Sigmoid colon (tissue), 7 donors: ENCODE results near the gene EIPR1. TPM values are rescaled to one million over a fixed set of nuclear protein-coding genes. Genes with fewer than 3 reads are reported as not detected.

Source experiments
- DNase-seq: peaks from one replicate; pipeline ENCODE4 v3.0.0-alpha.2; 2019
- H3K27ac ChIP-seq, 4 donors: fragments of 200-600 bp; sonication (generic); one replicate each; pipeline ENCODE4 v1.5.1; 2016 to 2019; ENCODE audit warnings: mild to moderate bottlenecking in 1 of 4
- H3K27me3 ChIP-seq, 3 donors: fragments of 200-600 bp; sonication (generic); one replicate each; pipeline ENCODE4 v1.5.1; 2019; ENCODE audit warnings: mild to moderate bottlenecking in 1 of 3
- H3K36me3 ChIP-seq, 4 donors: fragments of 200-600 bp; sonication (generic); one replicate each; pipeline ENCODE4 v1.5.1; 2016 to 2019
- H3K4me1 ChIP-seq, 4 donors: fragments of 200-600 bp; sonication (generic); one replicate each; pipeline ENCODE4 v1.5.1; 2017 to 2019
- H3K4me3 ChIP-seq, 4 donors: fragments of 200-600 bp; sonication (generic); one replicate each; pipeline ENCODE4 v1.5.1; 2017 to 2019; ENCODE audit warnings: mild to moderate bottlenecking in 2 of 4, moderate library complexity in 1 of 4
- H3K9me3 ChIP-seq, 4 donors: fragments of 200-600 bp in 3 of 4; sonication (generic) in 3 of 4; one replicate each; pipeline versions ENCODE4 v1.5.1 to v1.6.1; 2013 to 2019
- EP300 ChIP-seq, 4 donors: sonication (generic); formaldehyde crosslinking; IDR thresholded peaks; one replicate each; pipeline ENCODE4 v1.6.1; 2017; ENCODE audit warnings: antibody characterized with exemption in 4 of 4
- POLR2A ChIP-seq, 2 donors: fragments of 450-650 bp; IDR thresholded peaks; one replicate each; pipeline ENCODE4 v1.6.1; 2016; ENCODE audit warnings: antibody characterized with exemption in 2 of 2, mild to moderate bottlenecking in 2 of 2, moderate library complexity in 2 of 2
- POLR2AphosphoS5 ChIP-seq, 4 donors: sonication (generic); formaldehyde crosslinking; IDR thresholded peaks; one replicate each; pipeline ENCODE4 v1.6.1; 2017; ENCODE audit warnings: antibody characterized with exemption in 4 of 4
- WGBS, 2 donors: extraction: QIAGEN DNeasy Blood & Tissue Kit; methylation state at CpG; one replicate each; pipeline ENCODE4 v1.1.7; 2013; 5-methylcytosine and 5-hydroxymethylcytosine counted together
- intact Hi-C: fragments of 100-400 bp; cut with DNase I; formaldehyde crosslinking; loops from one replicate; pipeline ENCODE4 v1.15.1; 2023
- polyA plus RNA-seq, 3 donors: library from polyadenylated mRNA; stranded (reverse); fragments of 200-250 nt; gene quantifications; one replicate each; pipeline ENCODE4 v1.2.3, GENCODE V29; 2013
- total RNA-seq, 4 donors: library from RNA; depleted of rRNA; stranded (reverse); fragments of >200 nt; gene quantifications; one replicate each; pipeline ENCODE4 v1.1.0, GENCODE V29; 2016
- TF ChIP-seq, protein P1 (sequence below), 4 experiments: fragments of 450-650 bp in 3 of 4; fragments of 200-600 bp in 1 of 4; IDR thresholded peaks; one replicate each; pipeline ENCODE4 v1.5.1; 2016 to 2019; ENCODE audit warnings: antibody characterized with exemption in 4 of 4, mild to moderate bottlenecking in 3 of 4, moderate library complexity in 2 of 4
- donor health status: healthy with polysubstance abuse.
- donor health status: Bipolar disorder and iron deficiency.
- donor health status: healthy.

The EIPR1 gene
- total and polyA plus RNA-seq, 7 donors, result 12.2 to 27.0 (median 20.0) TPM

DNA sequence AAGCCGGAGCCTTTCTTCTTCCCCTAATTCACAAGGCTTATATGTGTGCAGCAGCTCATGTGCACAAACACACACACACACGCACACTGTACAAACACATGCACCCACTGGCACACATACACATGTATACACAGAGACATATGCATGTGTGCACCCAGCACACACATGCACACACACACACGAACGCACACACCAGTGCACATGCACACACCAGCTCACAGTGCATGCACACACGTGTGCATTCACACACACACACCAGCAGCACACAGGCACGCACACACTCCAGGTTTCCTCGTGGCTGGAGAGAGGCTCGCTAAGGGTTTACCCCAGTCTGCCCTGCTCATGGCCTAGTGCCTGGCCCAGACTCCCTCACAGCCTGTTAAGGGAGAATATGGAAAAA is 234.0 kb downstream of the EIPR1 start:
- H3K27ac ChIP-seq, result no peak overlapping the region
- no peaks in the 10 kb centered on the region for H3K9me3 ChIP-seq
- H3K4me1 ChIP-seq, result no peaks in the 10 kb centered on the region
- no peak overlapping the region for H3K4me3 ChIP-seq
- intact Hi-C loops, result no loop called here
- no peaks in the 10 kb centered on the region for H3K36me3 ChIP-seq
- no peak for DNase-seq
- 74 to 86% methylated on average over 8 of the region's 8 CpGs for WGBS, 2 donors
- TF ChIP-seq, protein P1, sequence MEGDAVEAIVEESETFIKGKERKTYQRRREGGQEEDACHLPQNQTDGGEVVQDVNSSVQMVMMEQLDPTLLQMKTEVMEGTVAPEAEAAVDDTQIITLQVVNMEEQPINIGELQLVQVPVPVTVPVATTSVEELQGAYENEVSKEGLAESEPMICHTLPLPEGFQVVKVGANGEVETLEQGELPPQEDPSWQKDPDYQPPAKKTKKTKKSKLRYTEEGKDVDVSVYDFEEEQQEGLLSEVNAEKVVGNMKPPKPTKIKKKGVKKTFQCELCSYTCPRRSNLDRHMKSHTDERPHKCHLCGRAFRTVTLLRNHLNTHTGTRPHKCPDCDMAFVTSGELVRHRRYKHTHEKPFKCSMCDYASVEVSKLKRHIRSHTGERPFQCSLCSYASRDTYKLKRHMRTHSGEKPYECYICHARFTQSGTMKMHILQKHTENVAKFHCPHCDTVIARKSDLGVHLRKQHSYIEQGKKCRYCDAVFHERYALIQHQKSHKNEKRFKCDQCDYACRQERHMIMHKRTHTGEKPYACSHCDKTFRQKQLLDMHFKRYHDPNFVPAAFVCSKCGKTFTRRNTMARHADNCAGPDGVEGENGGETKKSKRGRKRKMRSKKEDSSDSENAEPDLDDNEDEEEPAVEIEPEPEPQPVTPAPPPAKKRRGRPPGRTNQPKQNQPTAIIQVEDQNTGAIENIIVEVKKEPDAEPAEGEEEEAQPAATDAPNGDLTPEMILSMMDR (IDR thresholded peaks at IDR 0.05), result no peak
- TF ChIP-seq POLR2AphosphoS5 (IDR thresholded peaks at IDR 0.05) (no peak), EP300 (IDR thresholded peaks at IDR 0.05) (no peak), POLR2A (IDR thresholded peaks at IDR 0.05) (no peak)
- no peaks in the 10 kb centered on the region for H3K27me3 ChIP-seq

DNA sequence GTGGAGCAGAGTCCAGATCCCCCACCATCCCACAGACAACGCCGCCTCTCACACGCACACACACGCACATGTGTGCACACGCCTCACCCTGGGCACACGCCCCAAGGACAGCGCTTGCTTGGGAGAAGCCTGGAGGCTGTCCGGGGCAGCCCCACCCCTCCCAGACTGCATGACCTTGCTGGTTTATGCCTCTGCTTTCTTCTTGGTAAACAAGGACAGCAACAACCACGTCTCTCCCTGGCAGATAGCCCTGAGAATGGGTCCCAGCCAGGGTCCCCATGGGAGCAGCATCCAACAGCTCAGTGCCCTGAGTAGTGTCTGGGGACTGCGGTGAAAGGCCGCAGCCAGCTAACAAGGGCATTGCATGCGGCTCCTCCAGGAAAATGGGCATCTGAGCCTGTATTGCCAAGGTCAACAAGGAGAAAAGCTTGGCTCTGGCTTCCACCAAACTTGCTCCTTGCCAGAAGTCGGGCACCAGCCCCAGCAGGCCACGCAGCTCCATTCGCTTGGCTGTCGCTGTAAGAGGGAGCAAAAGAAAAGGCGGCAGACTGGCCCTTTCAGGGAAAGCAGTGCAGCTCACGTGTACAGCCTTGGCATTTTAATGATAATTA is 234.6 kb downstream of the EIPR1 start:
- TF ChIP-seq EP300 (IDR thresholded peaks at IDR 0.05) (no peak), POLR2AphosphoS5 (IDR thresholded peaks at IDR 0.05) (no peak), POLR2A (IDR thresholded peaks at IDR 0.05) (no peak)
- TF ChIP-seq, protein P1 (IDR thresholded peaks at IDR 0.05), result no peak
- H3K36me3 ChIP-seq, result no peaks in the 10 kb centered on the region
- no peaks in the 10 kb centered on the region for H3K9me3 ChIP-seq
- H3K27me3 ChIP-seq, result no peaks in the 10 kb centered on the region
- intact Hi-C loops, result no loop called here
- no peak overlapping the region for H3K4me3 ChIP-seq
- no peak for DNase-seq
- WGBS, 2 donors, result 55 to 84% methylated on average over 18 of the region's 18 CpGs
- H3K4me1 ChIP-seq, result no peaks in the 10 kb centered on the region
- no peak overlapping the region for H3K27ac ChIP-seq

DNA sequence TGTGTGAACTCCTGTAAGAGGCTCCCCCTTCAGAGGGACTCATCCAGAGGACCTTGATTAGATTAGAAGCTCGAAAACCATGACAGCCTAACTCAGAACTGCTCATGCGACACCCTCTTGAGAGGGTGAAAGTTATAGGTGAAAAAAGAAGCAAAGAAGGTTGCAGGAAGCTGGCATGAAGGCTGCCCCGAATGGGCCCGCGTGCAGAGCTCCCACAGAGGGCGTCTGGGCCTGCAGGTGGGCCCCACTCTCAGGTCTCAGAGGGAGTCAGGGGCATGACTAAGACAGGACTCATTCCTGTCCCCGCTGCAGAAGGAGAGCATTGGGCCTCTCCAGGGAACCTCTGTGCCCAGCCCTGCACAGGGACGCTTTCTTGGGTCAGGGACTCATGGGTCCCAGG is 235.4 kb downstream of the EIPR1 start:
- TF ChIP-seq EP300 (IDR thresholded peaks at IDR 0.05) (no peak), POLR2A (IDR thresholded peaks at IDR 0.05) (no peak), POLR2AphosphoS5 (IDR thresholded peaks at IDR 0.05) (no peak)
- TF ChIP-seq, protein P1 (IDR thresholded peaks at IDR 0.05), result no peak
- DNase-seq, result no peak
- no peak overlapping the region for H3K4me3 ChIP-seq
- no peaks in the 10 kb centered on the region for H3K4me1 ChIP-seq
- no peaks in the 10 kb centered on the region for H3K27me3 ChIP-seq
- H3K36me3 ChIP-seq, result no peaks in the 10 kb centered on the region
- H3K27ac ChIP-seq, result no peak overlapping the region
- WGBS, 2 donors, result 79 to 91% methylated on average over 8 of the region's 8 CpGs
- intact Hi-C loops, result no loop called here
- H3K9me3 ChIP-seq, result no peaks in the 10 kb centered on the region

DNA sequence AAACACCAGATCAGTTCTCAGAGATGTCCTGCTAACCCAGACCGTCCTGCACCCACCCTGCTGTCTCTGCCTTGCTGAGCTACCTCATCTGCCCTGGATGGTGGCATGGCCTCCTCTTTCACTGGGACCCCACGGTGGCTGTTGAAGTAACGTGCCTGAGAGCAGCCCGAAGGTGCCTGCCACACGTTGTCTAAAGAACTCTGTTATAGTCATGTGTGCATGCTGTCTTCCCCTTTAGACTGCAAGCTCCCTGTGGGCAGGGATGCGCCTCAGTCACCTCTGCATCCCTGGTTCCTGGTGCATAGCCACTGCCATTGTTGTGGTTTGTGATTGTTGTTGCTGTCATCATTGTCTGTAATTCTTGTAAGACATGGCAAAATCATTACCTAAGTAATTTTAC is 235.9 kb downstream of the EIPR1 start:
- TF ChIP-seq POLR2AphosphoS5 (IDR thresholded peaks at IDR 0.05), result no peak
- no peak for TF ChIP-seq POLR2A (IDR thresholded peaks at IDR 0.05)
- TF ChIP-seq, protein P1 (IDR thresholded peaks at IDR 0.05), result no peak
- TF ChIP-seq EP300 (IDR thresholded peaks at IDR 0.05), result no peak
- Histone ChIP-seq H3K27ac (no peak overlapping the region), H3K9me3 (no peaks in the 10 kb centered on the region), H3K4me1 (no peaks in the 10 kb centered on the region), H3K4me3 (no peak overlapping the region), H3K27me3 (no peaks in the 10 kb centered on the region), H3K36me3 (no peaks in the 10 kb centered on the region)
- DNase-seq, result no peak
- intact Hi-C loops, result no loop called here
- WGBS, 2 donors, result 94 to 96% methylated on average over 6 of the region's 6 CpGs

DNA sequence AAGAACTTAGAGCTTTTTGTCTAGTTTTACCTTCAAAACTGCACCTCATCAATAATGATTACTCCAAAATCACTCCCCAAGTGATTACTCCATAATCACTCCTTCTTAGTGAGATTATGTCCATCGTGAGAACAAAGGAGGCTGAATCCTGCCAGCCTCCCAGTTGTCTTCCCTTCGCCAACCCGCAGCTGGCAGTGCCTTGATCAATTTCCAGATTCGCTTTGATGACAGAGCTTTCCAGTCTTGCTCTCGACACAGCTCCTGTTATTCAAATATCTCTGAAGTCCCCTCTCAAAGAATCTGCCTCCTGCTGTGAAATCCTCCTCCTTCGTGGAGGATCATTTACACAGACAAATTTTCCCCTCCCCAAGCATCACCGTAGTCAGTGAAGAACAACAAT is 237.7 kb downstream of the EIPR1 start:
- Histone ChIP-seq H3K27ac (no peak overlapping the region), H3K4me3 (no peak overlapping the region), H3K9me3 (no peaks in the 10 kb centered on the region), H3K4me1 (no peaks in the 10 kb centered on the region), H3K27me3 (no peaks in the 10 kb centered on the region), H3K36me3 (no peaks in the 10 kb centered on the region)
- 83 to 85% methylated on average over 7 of the region's 7 CpGs for WGBS, 2 donors
- intact Hi-C loops, result no loop called here
- TF ChIP-seq POLR2A (IDR thresholded peaks at IDR 0.05) (no peak), EP300 (IDR thresholded peaks at IDR 0.05) (no peak), POLR2AphosphoS5 (IDR thresholded peaks at IDR 0.05) (no peak)
- TF ChIP-seq, protein P1 (IDR thresholded peaks at IDR 0.05), result no peak
- DNase-seq, result no peak
